Endothelial cell of umbilical vein (primary cell): Measurements from ENCODE around the gene OR10C1. TPM values are rescaled to one million over a fixed set of nuclear protein-coding genes. Genes with fewer than 3 reads are reported as not detected.

Source experiments
- BruUV-seq: library from RNA; stranded (reverse); fragments of 400-500 nt; replicated peaks from 2 replicates; lab custom pipeline; 2021; lab: Mats Ljungman, UMichigan
- CTCF ChIA-PET: fragments of 300-600, 350-600 bp; sonication (Branson Sonifier 250); formaldehyde crosslinking; loops from one replicate; lab custom pipeline; 2021; ENCODE audit warnings: antibody characterized with exemption, inconsistent platforms; lab: Charles Lee
- POLR2A ChIA-PET: fragments of 300-600, 350-600 bp; sonication (Branson Sonifier 250); formaldehyde crosslinking; loops from one replicate; lab custom pipeline; 2021; ENCODE audit warnings: antibody characterized with exemption, inconsistent platforms; lab: Charles Lee
- DNase-seq: peaks from one replicate; pipeline ENCODE4 v3.0.0-alpha.2; 2011; ENCODE audit warnings: low read depth, low spot score
- FAIRE-seq: peaks from 2 replicates; lab custom pipeline; 2011; peaks lifted over from hg19 to GRCh38; lab: Jason Lieb, UNC
- H2AFZ ChIP-seq: 2 replicates; pipeline ENCODE4 v1.6.0; 2012; ENCODE audit warnings: low read depth, low read length, control low read depth, inconsistent platforms
- H3K27ac ChIP-seq: 2 replicates; pipeline ENCODE4 v1.5.1; 2011; ENCODE audit warnings: low read depth, mild to moderate bottlenecking, control low read depth, low read length, moderate library complexity; ENCODE audit not compliant: insufficient read depth
- H3K27me3 ChIP-seq, 2 experiments: 2 replicates each; pipeline versions ENCODE4 v1.6.0 to v1.6.1; 2011; ENCODE audit warnings: low read length in 2 of 2, mixed read lengths in 1 of 2; ENCODE audit not compliant: control insufficient read depth in 2 of 2, insufficient read depth in 2 of 2
- H3K36me3 ChIP-seq, 2 experiments: 2 replicates in 1 of 2; 3 replicates in 1 of 2; pipeline ENCODE4 v1.5.1; 2011; ENCODE audit warnings: low read length in 2 of 2, mild to moderate bottlenecking in 1 of 2, moderate library complexity in 1 of 2; ENCODE audit not compliant: control insufficient read depth in 2 of 2, insufficient read depth in 2 of 2; ENCODE audit errors: extremely low read depth in 1 of 2
- H3K4me1 ChIP-seq: 3 replicates; pipeline ENCODE4 v1.5.1; 2011; ENCODE audit warnings: mild to moderate bottlenecking, low read length; ENCODE audit not compliant: control insufficient read depth, insufficient read depth; ENCODE audit errors: extremely low read depth
- H3K4me2 ChIP-seq: 2 replicates; pipeline ENCODE4 v1.6.1; 2011; ENCODE audit warnings: low read length, control low read depth, mixed read lengths; ENCODE audit not compliant: insufficient read depth
- H3K4me3 ChIP-seq, 3 experiments: fragments of 200-600 bp in 1 of 3; sonication (generic), shearing (Covaris generic) in 1 of 3; replicated peaks in 1 of 3; 2 replicates each; pipeline ENCODE4 v1.5.1; 2011 to 2016; ENCODE audit warnings: control low read depth in 3 of 3, low read length in 3 of 3, mild to moderate bottlenecking in 2 of 3, inconsistent platforms in 1 of 3, low read depth in 1 of 3, moderate library complexity in 1 of 3; ENCODE audit not compliant: insufficient read depth in 1 of 3
- H3K79me2 ChIP-seq: 2 replicates; pipeline ENCODE4 v1.6.0; 2012; ENCODE audit warnings: low read length, inconsistent platforms; ENCODE audit not compliant: control insufficient read depth, insufficient read depth
- H3K9ac ChIP-seq: replicated peaks from 2 replicates; pipeline ENCODE3; 2011; ENCODE audit warnings: low read length, control low read depth; ENCODE audit not compliant: insufficient read depth; ENCODE audit errors: extremely low read depth
- H3K9me1 ChIP-seq: replicated peaks from 3 replicates; pipeline ENCODE4 v1.6.0; 2011; ENCODE audit warnings: mild to moderate bottlenecking, low read length; ENCODE audit not compliant: control insufficient read depth, insufficient read depth; ENCODE audit errors: extremely low read depth
- H3K9me3 ChIP-seq: replicated peaks from 2 replicates; pipeline ENCODE4 v1.5.1; 2012; ENCODE audit warnings: low read length, inconsistent platforms; ENCODE audit not compliant: control insufficient read depth, insufficient read depth
- H4K20me1 ChIP-seq: replicated peaks from 2 replicates; pipeline ENCODE3; 2011; ENCODE audit warnings: mild to moderate bottlenecking, low read length; ENCODE audit not compliant: control insufficient read depth, insufficient read depth; ENCODE audit errors: extremely low read depth
- CTCF ChIP-seq, 2 donors: IDR thresholded peaks; 1 replicate in 1 of 2; 2 replicates in 1 of 2; pipeline ENCODE4 v1.5.1; 2011; ENCODE audit warnings: low read length in 2 of 2, mild to moderate bottlenecking in 2 of 2, moderate library complexity in 2 of 2, control low read depth in 1 of 2, inconsistent platforms in 1 of 2, low read depth in 1 of 2; ENCODE audit not compliant: insufficient read depth in 1 of 2; ENCODE audit errors: extremely low read depth in 1 of 2
- EZH2 ChIP-seq: IDR thresholded peaks from 2 replicates; pipeline ENCODE4 v1.6.1; 2012; ENCODE audit warnings: borderline replicate concordance, low read depth, mild to moderate bottlenecking, moderate library complexity, low read length, inconsistent platforms; ENCODE audit not compliant: severe bottlenecking
- FOS ChIP-seq: IDR thresholded peaks from 2 replicates; pipeline ENCODE4 v1.6.1; 2011; ENCODE audit warnings: mild to moderate bottlenecking, low read length, moderate library complexity, borderline replicate concordance; ENCODE audit not compliant: insufficient read depth
- GATA2 ChIP-seq: IDR thresholded peaks from 2 replicates; pipeline ENCODE4 v1.7.0; 2011; ENCODE audit warnings: low read depth, mild to moderate bottlenecking, moderate library complexity, mixed read lengths, low read length; ENCODE audit not compliant: insufficient read length, insufficient read depth
- JUN ChIP-seq: IDR thresholded peaks from 2 replicates; pipeline ENCODE4 v1.6.1; 2011; ENCODE audit warnings: borderline replicate concordance, low read depth; ENCODE audit not compliant: insufficient read length, insufficient read depth
- MAX ChIP-seq: IDR thresholded peaks from 2 replicates; pipeline ENCODE4 v1.6.1; 2011; ENCODE audit not compliant: insufficient read depth, insufficient read length
- MYC ChIP-seq: IDR thresholded peaks from one replicate; pipeline ENCODE4 v1.6.1; 2011; ENCODE audit warnings: mild to moderate bottlenecking, low read depth, low read length
- POLR2A ChIP-seq: IDR thresholded peaks from 2 replicates; pipeline ENCODE4 v1.6.1; 2012; ENCODE audit warnings: low read depth, mild to moderate bottlenecking, control low read depth, low read length
- POLR2AphosphoS5 ChIP-seq: IDR thresholded peaks from 2 replicates; pipeline ENCODE4 v1.6.1; 2012; ENCODE audit warnings: low read depth, mild to moderate bottlenecking, control low read depth, low read length, moderate library complexity; ENCODE audit not compliant: insufficient read depth
- dilution Hi-C: fragments of 300-500 bp; cut with MboI; formaldehyde crosslinking; loops from one replicate; pipeline ENCODE4 v1.15.0; 2019; ENCODE audit warnings: low sequenced_read_pairs; ENCODE audit not compliant: extremely low pct_ligation_motif_present
- intact Hi-C: fragments of 100-400 bp; cut with micrococcal nuclease; formaldehyde crosslinking; loops from one replicate; pipeline ENCODE4 v1.10.0; 2022
- polyA plus RNA-seq, 4 experiments: library from polyadenylated mRNA; depleted of rRNA in 3 of 4; stranded (reverse) in 3 of 4; unstranded in 1 of 4; fragments of >200 nt; gene quantifications; 2 replicates each; pipeline versions ENCODE4 v1.2.1 to v1.2.3, GENCODE V29; 2011 to 2012; ENCODE audit warnings: missing spikeins in 1 of 4
- total RNA-seq: library from RNA; stranded (reverse); gene quantifications from 2 replicates; pipeline ENCODE4 v1.2.3, GENCODE V29; 2021

OR10C1 gene
- total and polyA plus RNA-seq, 2 donors (not counting 3 experiments of a cell fraction or from before 2014, with no cell fraction given), result not detected

- H2AFZ ChIP-seq, result no peak overlapping the region
- no peak for TF ChIP-seq GATA2
- TF ChIP-seq FOS, result peak; percentile 15
- H3K9ac ChIP-seq, result no peak overlapping the region
- intact Hi-C loops, result no loop called here
- H3K27ac ChIP-seq, result no peak overlapping the region
- ChIA-PET POLR2A (no interaction called here), CTCF (no interaction called here)
- no peaks in the 10 kb centered on the region for H4K20me1 ChIP-seq
- no peaks in the 10 kb centered on the region for H3K9me1 ChIP-seq
- no peaks in the 10 kb centered on the region for H3K4me1 ChIP-seq
- no peak for DNase-seq
- H3K79me2 ChIP-seq, result no peaks in the 10 kb centered on the region
- dilution Hi-C loops, result no loop called here
- no peaks in the 10 kb centered on the region for H3K9me3 ChIP-seq
- H3K4me2 ChIP-seq, result no peak overlapping the region
- H3K4me3 ChIP-seq, result no peak overlapping the region
- no peaks in the 10 kb centered on the region for H3K27me3 ChIP-seq
- no peaks in the 10 kb centered on the region for H3K36me3 ChIP-seq
- no peak for FAIRE-seq
- no TSS peak for BruUV-seq
Observed at GRCh38 chr6:29474996-29475395, 35.9 kb downstream of the OR10C1 start.

GRCh38 chr6:29477923-29478450 lies 38.9 kb downstream of the OR10C1 start:
- no peak overlapping the region for H3K4me3 ChIP-seq
- no peak overlapping the region for H3K4me2 ChIP-seq
- no peak overlapping the region for H3K27ac ChIP-seq
- no peak overlapping the region for H2AFZ ChIP-seq
- H3K79me2 ChIP-seq, result no peaks in the 10 kb centered on the region
- dilution Hi-C loops, result no loop called here
- no peaks in the 10 kb centered on the region for H3K36me3 ChIP-seq
- ChIA-PET POLR2A (no interaction called here), CTCF (no interaction called here)
- H3K9me3 ChIP-seq, result no peaks in the 10 kb centered on the region
- FAIRE-seq (no peak), DNase-seq (no peak)
- H3K9me1 ChIP-seq, result no peaks in the 10 kb centered on the region
- no TSS peak for BruUV-seq
- intact Hi-C loops, result no loop called here
- H3K9ac ChIP-seq, result no peak overlapping the region
- no peaks in the 10 kb centered on the region for H3K4me1 ChIP-seq
- TF ChIP-seq FOS (no peak), JUN (no peak), MYC (no peak), GATA2 (no peak), POLR2A (no peak), POLR2AphosphoS5 (no peak), CTCF (IDR thresholded peaks at IDR 0.05; ENCODE audit: extremely low read depth in 1 of 2, insufficient read depth in 1 of 2, low read depth in 1 of 2, low read length in 2 of 2) (no peak), MAX (no peak), EZH2 (no peak)
- H4K20me1 ChIP-seq, result no peaks in the 10 kb centered on the region
- H3K27me3 ChIP-seq, result no peaks in the 10 kb centered on the region
